ENCODE measurements around the gene MYO9A. TPM values are rescaled to one million over a fixed set of nuclear protein-coding genes. Genes with fewer than 3 reads are reported as not detected.

Gene MYO9A
- total and polyA plus RNA-seq, 2 donors (not counting 1 experiment from before 2014, with no cell fraction given) = 6.2 to 66.1 TPM

- POLR2A ChIA-PET = no interaction called here
- intact Hi-C loops (cut with micrococcal nuclease) = no loop called here
Observed at GRCh38 chr15:71781965-71782265, 336.0 kb downstream of the MYO9A start.

GRCh38 chr15:71781179-71781964 is 336.6 kb downstream of the MYO9A start:
- no peaks in the 10 kb centered on the region for H3K9me3 ChIP-seq (ENCODE audit: control extremely low read depth in 1 of 3, control insufficient read depth in 2 of 3, insufficient read depth in 1 of 3, low read length in 2 of 3)
- H3K27ac Mint-ChIP-seq = no peak overlapping the region
- H4K20me1 ChIP-seq (ENCODE audit: control insufficient read depth, insufficient read depth, low read length, poor library complexity, severe bottlenecking) = no peaks in the 10 kb centered on the region
- no peak overlapping the region for H3K4me3 ChIP-seq (ENCODE audit: control extremely low read depth in 1 of 5, extremely low read depth in 1 of 5, insufficient read depth in 1 of 5, low read depth in 2 of 5, low read length in 4 of 5)
- no peak overlapping the region for H3K4me2 ChIP-seq (replicated peaks; ENCODE audit: low read depth, low read length, poor library complexity, severe bottlenecking)
- no peak overlapping the region for H2AFZ ChIP-seq (ENCODE audit: insufficient read depth, low read depth, low read length, poor library complexity, severe bottlenecking)
- no peaks in the 10 kb centered on the region for H3K79me2 ChIP-seq (ENCODE audit: control insufficient read depth, insufficient read depth, low read length)
- WGBS (ENCODE audit: insufficient coverage) = 76% methylated on average over 7 of the region's 9 CpGs
- H3K27me3 ChIP-seq (replicated peaks in 1 of 4; ENCODE audit: control extremely low read depth in 1 of 4, control insufficient read depth in 3 of 4, insufficient read depth in 4 of 4, low read length in 3 of 4) = no peaks in the 10 kb centered on the region
- no peak overlapping the region for H3K9ac ChIP-seq (ENCODE audit: low read length)
- no peak for TF ChIP-seq EZH2 (IDR thresholded peaks at IDR 0.05; ENCODE audit: borderline replicate concordance, insufficient read depth, low read depth, low read length, poor library complexity, severe bottlenecking)
- TF ChIP-seq, protein P1, sequence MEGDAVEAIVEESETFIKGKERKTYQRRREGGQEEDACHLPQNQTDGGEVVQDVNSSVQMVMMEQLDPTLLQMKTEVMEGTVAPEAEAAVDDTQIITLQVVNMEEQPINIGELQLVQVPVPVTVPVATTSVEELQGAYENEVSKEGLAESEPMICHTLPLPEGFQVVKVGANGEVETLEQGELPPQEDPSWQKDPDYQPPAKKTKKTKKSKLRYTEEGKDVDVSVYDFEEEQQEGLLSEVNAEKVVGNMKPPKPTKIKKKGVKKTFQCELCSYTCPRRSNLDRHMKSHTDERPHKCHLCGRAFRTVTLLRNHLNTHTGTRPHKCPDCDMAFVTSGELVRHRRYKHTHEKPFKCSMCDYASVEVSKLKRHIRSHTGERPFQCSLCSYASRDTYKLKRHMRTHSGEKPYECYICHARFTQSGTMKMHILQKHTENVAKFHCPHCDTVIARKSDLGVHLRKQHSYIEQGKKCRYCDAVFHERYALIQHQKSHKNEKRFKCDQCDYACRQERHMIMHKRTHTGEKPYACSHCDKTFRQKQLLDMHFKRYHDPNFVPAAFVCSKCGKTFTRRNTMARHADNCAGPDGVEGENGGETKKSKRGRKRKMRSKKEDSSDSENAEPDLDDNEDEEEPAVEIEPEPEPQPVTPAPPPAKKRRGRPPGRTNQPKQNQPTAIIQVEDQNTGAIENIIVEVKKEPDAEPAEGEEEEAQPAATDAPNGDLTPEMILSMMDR (IDR thresholded peaks at IDR 0.05) = no peak
- POLR2A ChIA-PET = no interaction called here
- intact Hi-C loops (cut with micrococcal nuclease) = no loop called here
- no peaks in the 10 kb centered on the region for H3K4me1 ChIP-seq (ENCODE audit: control insufficient read depth in 2 of 2, insufficient read depth in 2 of 2, low read length in 2 of 2)
- H3K4me3 Mint-ChIP-seq = no peak overlapping the region
- H3K36me3 ChIP-seq (replicated peaks in 1 of 2; ENCODE audit: control extremely low read depth in 1 of 2, control insufficient read depth in 1 of 2, extremely low read depth in 1 of 2, insufficient read depth in 2 of 2, low read length in 1 of 2) = no peaks in the 10 kb centered on the region
- H3K4me1 Mint-ChIP-seq = peaks cover 3% of the 10 kb centered on the region
- DNase-seq = no peak
- CTCF ChIA-PET = interaction anchor here (0.8 to 4.9 kb wide), 12 partner anchors 9 to 1277 kb away, joined by 3 to 86 read pairs (median 6); no protein-coding TSS in a partner anchor
- H3K9me3 Mint-ChIP-seq (ENCODE audit: insufficient read depth) = no peaks in the 10 kb centered on the region
- H3K27me3 Mint-ChIP-seq = peaks cover 19% of the 10 kb centered on the region
- no peak for ATAC-seq (ENCODE audit: low read depth)
- H3K27ac ChIP-seq (ENCODE audit: low read length in 2 of 2) = no peak overlapping the region

More at GRCh38 chr15:71781965-71782265, 336.0 kb downstream of the MYO9A start:
- no peaks in the 10 kb centered on the region for H3K79me2 ChIP-seq (ENCODE audit: control insufficient read depth, insufficient read depth, low read length)
- H3K4me1 ChIP-seq (ENCODE audit: control insufficient read depth in 2 of 2, insufficient read depth in 2 of 2, low read length in 2 of 2) = no peaks in the 10 kb centered on the region
- CTCF ChIA-PET = interaction anchor here (0.8 to 4.9 kb wide), 8 partner anchors 9 to 380 kb away, joined by 3 to 86 read pairs (median 6); no protein-coding TSS in a partner anchor
- H3K27me3 ChIP-seq (replicated peaks in 1 of 4; ENCODE audit: control extremely low read depth in 1 of 4, control insufficient read depth in 3 of 4, insufficient read depth in 4 of 4, low read length in 3 of 4) = no peaks in the 10 kb centered on the region
- ATAC-seq (ENCODE audit: low read depth) = no peak
- no peaks in the 10 kb centered on the region for H4K20me1 ChIP-seq (ENCODE audit: control insufficient read depth, insufficient read depth, low read length, poor library complexity, severe bottlenecking)
- no peak overlapping the region for H3K27ac ChIP-seq (ENCODE audit: low read length in 2 of 2)
- no peaks in the 10 kb centered on the region for H3K36me3 ChIP-seq (replicated peaks in 1 of 2; ENCODE audit: control extremely low read depth in 1 of 2, control insufficient read depth in 1 of 2, extremely low read depth in 1 of 2, insufficient read depth in 2 of 2, low read length in 1 of 2)
- H3K4me2 ChIP-seq (replicated peaks; ENCODE audit: low read depth, low read length, poor library complexity, severe bottlenecking) = no peak overlapping the region
- no peak overlapping the region for H3K4me3 Mint-ChIP-seq
- no peaks in the 10 kb centered on the region for H3K9me3 Mint-ChIP-seq (ENCODE audit: insufficient read depth)
- H3K4me1 Mint-ChIP-seq = peaks cover 3% of the 10 kb centered on the region
- 95% methylated on average over 7 of the region's 8 CpGs for WGBS (ENCODE audit: insufficient coverage)
- H3K4me3 ChIP-seq (ENCODE audit: control extremely low read depth in 1 of 5, extremely low read depth in 1 of 5, insufficient read depth in 1 of 5, low read depth in 2 of 5, low read length in 4 of 5) = no peak overlapping the region
- H3K9ac ChIP-seq (ENCODE audit: low read length) = no peak overlapping the region
- DNase-seq = no peak
- H3K27ac Mint-ChIP-seq = no peak overlapping the region
- H3K9me3 ChIP-seq (ENCODE audit: control extremely low read depth in 1 of 3, control insufficient read depth in 2 of 3, insufficient read depth in 1 of 3, low read length in 2 of 3) = no peaks in the 10 kb centered on the region
- H3K27me3 Mint-ChIP-seq = peaks cover 19% of the 10 kb centered on the region
- no peak overlapping the region for H2AFZ ChIP-seq (ENCODE audit: insufficient read depth, low read depth, low read length, poor library complexity, severe bottlenecking)
- TF ChIP-seq EZH2 (IDR thresholded peaks at IDR 0.05; ENCODE audit: borderline replicate concordance, insufficient read depth, low read depth, low read length, poor library complexity, severe bottlenecking) = no peak
- TF ChIP-seq, protein P1 (IDR thresholded peaks at IDR 0.05) = no peak

All from B cell (primary cell).